ENCODE measurements around the gene SEMA6C. TPM values are rescaled to one million over a fixed set of nuclear protein-coding genes. Genes with fewer than 3 reads are reported as not detected.
A peak's percentile ranks its signal among the peaks of the same experiment; 100 is the strongest.

Gene SEMA6C
- total RNA-seq, 1 donor from 2014 or later: 0.67 TPM

GRCh38 chr1:151158751-151159251, 12.4 kb upstream of the SEMA6C start:
- H3K4me3 Mint-ChIP-seq: peak overlapping the region; percentile 96
- peak overlapping the region; percentile 95 for H3K27ac Mint-ChIP-seq
- TF ChIP-seq CTCF (IDR thresholded peaks at IDR 0.05): no peak
- ChIA-PET CTCF (interaction anchor here (1.1 to 8.1 kb wide), 3 partner anchors 58 to 134 kb away, joined by 3 to 160 read pairs (median 17); no protein-coding TSS in a partner anchor), POLR2A (interaction anchor here (0.6 to 3.2 kb wide), 5 partner anchors 28 to 123 kb away, joined by 3 to 22 read pairs (median 4); partner anchors contain the start of genes VPS72 and ZNF687)
- intact Hi-C loops (cut with micrococcal nuclease): loop anchor here (5.0 kb wide), 1 partner anchor 152 kb away; the partner anchor contains the start of genes MINDY1 and PRUNE1
- ATAC-seq (ENCODE audit: low read depth): no peak
- no peaks in the 10 kb centered on the region for H3K27me3 Mint-ChIP-seq
- peaks cover 25% of the 10 kb centered on the region for H3K36me3 Mint-ChIP-seq (ENCODE audit: low read depth)
- peaks cover 49% of the 10 kb centered on the region for H3K4me1 Mint-ChIP-seq
- no peaks in the 10 kb centered on the region for H3K9me3 Mint-ChIP-seq
- no peak for DNase-seq

GRCh38 chr1:151158326-151158725, 11.9 kb upstream of the SEMA6C start:
- H3K4me3 Mint-ChIP-seq: peak overlapping the region; percentile 96
- CTCF ChIA-PET: interaction anchor here (3.0 to 8.1 kb wide), 2 partner anchors 58 to 134 kb away, joined by 17 to 160 read pairs; no protein-coding TSS in a partner anchor
- POLR2A ChIA-PET: interaction anchor here (0.6 to 3.2 kb wide), 6 partner anchors 8 to 124 kb away, joined by 3 to 22 read pairs (median 6); partner anchors contain the start of genes LYSMD1, SCNM1, VPS72 and ZNF687
- H3K27me3 Mint-ChIP-seq: no peaks in the 10 kb centered on the region
- no peak for DNase-seq
- H3K36me3 Mint-ChIP-seq (ENCODE audit: low read depth): peaks cover 25% of the 10 kb centered on the region
- no peaks in the 10 kb centered on the region for H3K9me3 Mint-ChIP-seq
- H3K27ac Mint-ChIP-seq: peak overlapping the region; percentile 95
- TF ChIP-seq CTCF (IDR thresholded peaks at IDR 0.05): no peak
- intact Hi-C loops (cut with micrococcal nuclease): loop anchor here (5.0 kb wide), 1 partner anchor 151 kb away; the partner anchor contains the start of genes MINDY1 and PRUNE1
- H3K4me1 Mint-ChIP-seq: peaks cover 49% of the 10 kb centered on the region
- ATAC-seq (ENCODE audit: low read depth): no peak

GRCh38 chr1:151157067-151157531, 10.7 kb upstream of the SEMA6C start:
- Mint-ChIP-seq H3K4me1 (peaks cover 47% of the 10 kb centered on the region), H3K36me3 (ENCODE audit: low read depth) (peaks cover 25% of the 10 kb centered on the region), H3K27ac (peak overlapping the region; percentile 95), H3K27me3 (no peaks in the 10 kb centered on the region), H3K9me3 (no peaks in the 10 kb centered on the region), H3K4me3 (peak overlapping the region; percentile 96)
- peak; percentile 23 for ATAC-seq (ENCODE audit: low read depth)
- TF ChIP-seq CTCF (IDR thresholded peaks at IDR 0.05): no peak
- DNase-seq: no peak
- intact Hi-C loops (cut with micrococcal nuclease): loop anchor here (5.0 kb wide), 1 partner anchor 150 kb away; the partner anchor contains the start of genes MINDY1 and PRUNE1
- ChIA-PET CTCF (interaction anchor here (0.7 to 8.1 kb wide), 11 partner anchors 19 to 183 kb away, joined by 3 to 160 read pairs (median 4); partner anchors contain the start of genes GABPB2 and PSMD4), POLR2A (interaction anchor here (0.7 to 3.2 kb wide), 19 partner anchors 9 to 151 kb away, joined by 3 to 22 read pairs (median 5); partner anchors contain the start of genes C1orf56, LYSMD1, MINDY1 and PIP5K1A)

- H3K4me1 Mint-ChIP-seq: peaks cover 44% of the 10 kb centered on the region
Measured at GRCh38 chr1:151156515-151156819, 10.0 kb upstream of the SEMA6C start, which contains the start of gene TNFAIP8L2. TSS of gene TNFAIP8L2 (plus strand) at chr1:151156649. CDS start at chr1:151158698, 2,049 bp downstream.

More at GRCh38 chr1:151156515-151156819, 10.0 kb upstream of the SEMA6C start, which contains the start of gene TNFAIP8L2:
- H3K4me3 Mint-ChIP-seq: peak within 1 kb of the TSS; percentile 96
- ATAC-seq (ENCODE audit: low read depth) (peak; percentile 88), DNase-seq (peak; percentile 58)
- CTCF ChIA-PET: interaction anchor here (0.7 to 8.1 kb wide), 12 partner anchors 18 to 184 kb away, joined by 3 to 160 read pairs (median 4); partner anchors contain the start of genes GABPB2, MLLT11 and PSMD4
- POLR2A ChIA-PET: interaction anchor here (0.7 to 3.2 kb wide), 18 partner anchors 9 to 150 kb away, joined by 3 to 22 read pairs (median 6); partner anchors contain the start of genes C1orf56, LYSMD1, MINDY1 and PIP5K1A
- H3K9me3 Mint-ChIP-seq: no peaks in the 10 kb centered on the region
- intact Hi-C loops (cut with micrococcal nuclease): loop anchor here (1.0 to 5.0 kb wide), 6 partner anchors 9 to 149 kb away; partner anchors contain the start of genes LYSMD1, MINDY1, PRUNE1 and SEMA6C
- no peaks in the 10 kb centered on the region for H3K27me3 Mint-ChIP-seq
- H3K36me3 Mint-ChIP-seq (ENCODE audit: low read depth): peaks cover 20% of the 10 kb centered on the region
- H3K27ac Mint-ChIP-seq: peak within 1 kb of the TSS; percentile 95
- no peak for TF ChIP-seq CTCF (IDR thresholded peaks at IDR 0.05)
